GM19023 (cell line): ENCODE measurements around the gene CGGBP1.
A peak's percentile ranks its signal among the peaks of the same experiment; 100 is the strongest.

ENCODE experiments used
- ATAC-seq: cut with Tn5 transposase; IDR thresholded peaks from one replicate; pipeline ENCODE4 v1.9.1; 2021; ENCODE audit warnings: mild to moderate bottlenecking, moderate library complexity; ENCODE audit not compliant: unreplicated experiment

The CGGBP1 gene, protein sequence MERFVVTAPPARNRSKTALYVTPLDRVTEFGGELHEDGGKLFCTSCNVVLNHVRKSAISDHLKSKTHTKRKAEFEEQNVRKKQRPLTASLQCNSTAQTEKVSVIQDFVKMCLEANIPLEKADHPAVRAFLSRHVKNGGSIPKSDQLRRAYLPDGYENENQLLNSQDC

GRCh38 chr3:88058581-88059379, at the start of gene CGGBP1, which contains the start of gene ZNF654:
Gene CGGBP1 (minus strand): TSS chr3:88059005. CDS start chr3:88055976, 3,029 bp downstream.
Gene ZNF654 (plus strand): TSS chr3:88059255. CDS start chr3:88059320, 65 bp downstream.
- ATAC-seq: peak; percentile 94

GRCh38 chr3:88105325-88105724, 46.5 kb upstream of the CGGBP1 start:
- no peak for ATAC-seq

- no peak for ATAC-seq
These were observed 42.3 kb upstream of the CGGBP1 start for GRCh38 chr3:88101142-88101541.

DNA sequence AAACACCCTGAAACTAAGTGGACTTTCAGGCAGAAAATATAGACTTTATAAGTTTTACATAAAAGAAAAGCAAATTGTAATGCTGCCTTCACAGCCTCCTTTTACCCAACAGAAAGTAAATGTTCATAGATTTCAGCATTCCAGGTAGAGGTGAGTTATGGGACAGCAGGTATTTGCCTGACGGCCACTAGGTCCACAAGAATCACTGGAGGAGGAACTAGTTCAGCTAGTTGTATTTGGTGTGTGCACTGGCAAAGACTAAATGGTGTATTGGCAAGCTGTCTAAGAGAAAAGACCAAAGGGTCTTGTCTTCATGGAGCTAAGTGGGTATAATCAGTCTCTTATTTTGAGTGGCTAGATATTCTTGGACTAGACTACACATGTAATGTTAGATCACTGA, 34.5 kb upstream of the CGGBP1 start:
- no peak for ATAC-seq

GRCh38 chr3:88092270-88092669, 33.5 kb upstream of the CGGBP1 start:
- ATAC-seq: no peak

- no peak for ATAC-seq
These were observed 31.9 kb upstream of the CGGBP1 start for GRCh38 chr3:88090681-88091080.

- no peak for ATAC-seq
These were observed 25.3 kb upstream of the CGGBP1 start for GRCh38 chr3:88084097-88084501.

GRCh38 chr3:88082854-88083253, 24.0 kb upstream of the CGGBP1 start:
- no peak for ATAC-seq

GRCh38 chr3:88078932-88079331, 20.1 kb upstream of the CGGBP1 start:
- ATAC-seq: no peak

- no peak for ATAC-seq
These were observed 17.9 kb upstream of the CGGBP1 start for GRCh38 chr3:88076712-88077111.

DNA sequence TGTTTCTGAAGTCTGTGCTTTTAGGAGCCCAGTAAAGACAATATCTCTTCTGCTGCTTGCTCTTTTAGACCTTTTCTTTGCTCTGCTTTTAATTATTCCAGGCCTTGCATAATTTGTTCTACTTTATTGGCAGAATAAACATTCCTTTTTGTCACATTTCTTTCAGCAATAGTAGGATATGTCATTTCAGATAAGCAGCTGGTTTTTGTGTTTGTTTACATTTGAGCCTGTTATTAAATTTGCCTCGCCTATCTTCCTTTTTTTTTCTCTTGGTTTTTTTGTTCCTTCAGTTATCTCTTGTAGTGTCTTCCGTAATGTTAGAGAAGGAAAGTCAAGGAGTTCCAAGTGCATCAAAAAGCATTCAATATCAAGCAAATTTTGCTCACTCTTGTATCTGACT, 16.7 kb upstream of the CGGBP1 start:
- ATAC-seq: no peak

DNA sequence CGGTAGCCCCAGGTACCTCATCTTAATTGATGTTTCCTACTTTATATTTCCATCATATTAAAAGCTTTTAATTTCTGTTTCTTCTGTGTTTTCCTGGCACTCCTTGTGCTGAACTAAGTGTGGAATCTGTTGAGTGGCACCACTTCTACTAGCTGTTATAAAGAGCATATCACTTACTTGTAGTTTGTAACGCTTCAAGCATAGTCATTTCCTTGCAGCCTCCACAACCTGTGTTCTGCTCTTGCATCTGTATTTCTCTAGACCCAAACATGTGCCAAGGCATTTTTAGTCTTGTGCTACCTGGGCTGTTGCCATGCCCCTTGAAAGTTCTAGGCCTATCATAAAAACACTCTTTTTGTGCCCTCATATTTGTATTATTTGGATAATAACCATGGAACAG, 16.3 kb upstream of the CGGBP1 start:
- no peak for ATAC-seq

- ATAC-seq: no peak
These were observed 2.9 kb upstream of the CGGBP1 start for GRCh38 chr3:88061746-88062145.

- ATAC-seq: peak; percentile 11
These were observed 770 bp upstream of the CGGBP1 start for GRCh38 chr3:88059380-88060170.

DNA sequence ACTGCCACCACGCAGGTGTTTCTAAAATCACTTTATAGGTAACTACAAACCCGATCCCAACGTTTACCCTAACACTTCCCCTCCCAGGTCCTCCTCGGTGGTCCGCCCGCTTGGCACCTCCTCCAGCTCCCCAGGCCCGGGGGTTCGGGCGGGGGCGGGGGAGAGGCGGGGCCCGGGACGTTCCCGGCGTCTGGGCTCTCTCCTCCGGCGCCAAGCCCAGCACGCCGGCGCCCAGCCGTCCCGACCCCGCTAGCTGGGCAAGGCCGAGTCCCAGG, 562 bp downstream of the CGGBP1 start:
- ATAC-seq: no peak

DNA sequence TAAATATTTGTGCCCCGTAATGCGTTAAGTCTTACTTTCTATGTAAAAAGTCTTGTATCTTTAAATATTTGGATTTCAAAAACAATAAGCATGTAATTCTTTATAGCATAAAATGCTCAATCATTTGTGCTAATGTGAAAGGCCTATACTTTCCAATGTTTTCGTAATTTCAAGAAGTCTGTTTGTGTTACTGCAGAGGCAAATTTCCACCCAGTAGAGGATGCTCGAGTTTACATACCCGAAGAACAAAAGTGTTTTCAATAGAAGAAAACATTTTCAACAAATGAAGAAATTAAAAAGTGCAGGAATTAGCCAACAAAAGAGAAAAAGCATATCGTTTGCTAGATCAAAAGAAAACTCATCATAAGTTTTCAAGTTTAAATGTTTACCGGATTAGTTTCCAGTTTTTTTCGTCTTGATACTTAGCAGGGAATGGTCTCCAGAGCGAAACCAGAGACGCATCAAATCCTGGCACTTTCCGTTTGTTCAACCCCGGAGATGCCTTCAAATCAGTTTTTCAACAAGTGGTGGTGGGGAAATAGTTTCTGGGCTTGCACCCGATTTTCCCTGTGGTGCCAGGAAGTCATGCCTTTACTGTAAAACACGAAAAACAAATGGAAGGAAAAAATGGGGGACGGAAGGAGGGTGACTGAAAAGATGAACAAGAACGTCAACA, 1.0 kb downstream of the CGGBP1 start:
- ATAC-seq: no peak

DNA sequence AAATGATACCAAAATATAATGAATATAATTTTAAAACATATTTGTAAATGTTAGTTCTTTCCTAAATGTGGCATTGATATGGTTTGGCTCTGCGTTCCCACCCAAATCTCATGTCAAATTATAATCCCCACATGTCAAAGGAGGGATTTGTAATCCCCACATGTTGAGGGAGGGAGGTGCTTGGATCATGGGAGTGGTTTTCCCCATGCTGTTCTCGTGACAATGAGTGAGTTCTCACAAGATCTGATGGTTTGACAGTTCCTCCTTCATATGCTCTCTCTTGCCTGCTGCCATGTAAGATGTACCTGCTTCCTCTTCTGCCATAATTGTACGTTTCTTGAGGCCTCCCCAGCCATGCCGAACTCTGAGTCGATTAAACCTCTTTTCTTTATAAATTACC, 12.0 kb downstream of the CGGBP1 start:
- ATAC-seq: no peak

GRCh38 chr3:88044411-88044810, 14.4 kb downstream of the CGGBP1 start:
- no peak for ATAC-seq

- no peak for ATAC-seq
These were observed 17.8 kb downstream of the CGGBP1 start for GRCh38 chr3:88041005-88041404.

- ATAC-seq: no peak
These were observed 18.3 kb downstream of the CGGBP1 start for GRCh38 chr3:88040529-88040928.

GRCh38 chr3:88038566-88038965, 20.2 kb downstream of the CGGBP1 start:
- ATAC-seq: no peak
